Muscle layer of colon (tissue), 2 donors: ENCODE data around the gene RPS6KA4.
A peak's percentile ranks its signal among the peaks of the same experiment; 100 is the strongest.
"Not testable (repeated sequence)": the region's sequence is repeated elsewhere in the genome, so short reads cannot be mapped to it uniquely, and the experiment has no call there.

Experiments used
- H3K27ac ChIP-seq: one replicate; pipeline ENCODE4 v1.7.0; 2013; ENCODE audit warnings: low read depth, mild to moderate bottlenecking, low read length, moderate library complexity
- H3K27me3 ChIP-seq, 2 donors: one replicate each; pipeline ENCODE4 v1.7.0; 2013; ENCODE audit warnings: low read length in 2 of 2, mild to moderate bottlenecking in 2 of 2; ENCODE audit not compliant: insufficient read depth in 2 of 2, control insufficient read depth in 1 of 2
- H3K36me3 ChIP-seq: one replicate; pipeline ENCODE4 v1.7.0; 2013; ENCODE audit warnings: mild to moderate bottlenecking, low read length; ENCODE audit not compliant: insufficient read depth
- H3K4me1 ChIP-seq: one replicate; pipeline ENCODE4 v1.7.0; 2013; ENCODE audit warnings: mild to moderate bottlenecking, low read length; ENCODE audit not compliant: insufficient read depth
- H3K4me3 ChIP-seq, 2 donors: one replicate each; pipeline ENCODE4 v1.7.0; 2013; ENCODE audit warnings: low read length in 2 of 2, low read depth in 1 of 2, mild to moderate bottlenecking in 1 of 2, moderate library complexity in 1 of 2
- H3K9ac ChIP-seq: one replicate; pipeline ENCODE4 v1.7.0; 2013; ENCODE audit warnings: low read length
- H3K9me3 ChIP-seq: one replicate; pipeline ENCODE4 v1.7.0; 2013; ENCODE audit warnings: mild to moderate bottlenecking, low read length
- donor health status: abdominal sarcoma.
- donor health status: Adenocarcinoma of cecum.

Gene RPS6KA4

GRCh38 chr11:64407221-64407620 lies 48.3 kb downstream of the RPS6KA4 start:
- Histone ChIP-seq H3K27ac (no peak overlapping the region), H3K9me3 (no peaks in the 10 kb centered on the region), H3K9ac (no peak overlapping the region), H3K4me1 (peaks cover 26% of the 10 kb centered on the region), H3K36me3 (no peaks in the 10 kb centered on the region), H3K4me3 (no peak overlapping the region), H3K27me3 (no peaks in the 10 kb centered on the region)

GRCh38 chr11:64407630-64408029 lies 48.7 kb downstream of the RPS6KA4 start:
- Histone ChIP-seq H3K27ac (no peak overlapping the region), H3K9me3 (no peaks in the 10 kb centered on the region), H3K36me3 (no peaks in the 10 kb centered on the region), H3K4me3 (no peak overlapping the region), H3K9ac (no peak overlapping the region), H3K4me1 (peaks cover 26% of the 10 kb centered on the region), H3K27me3 (no peaks in the 10 kb centered on the region)

GRCh38 chr11:64409278-64409677 lies 50.3 kb downstream of the RPS6KA4 start:
- Histone ChIP-seq H3K27ac (no peak overlapping the region), H3K9me3 (no peaks in the 10 kb centered on the region), H3K9ac (no peak overlapping the region), H3K27me3 (no peaks in the 10 kb centered on the region), H3K36me3 (no peaks in the 10 kb centered on the region), H3K4me1 (peaks cover 26% of the 10 kb centered on the region), H3K4me3 (no peak overlapping the region)

GRCh38 chr11:64409707-64410403 lies 50.9 kb downstream of the RPS6KA4 start:
- H3K4me3 ChIP-seq, result peak overlapping the region in 1 of 2 donors; percentile 38
- H3K27ac ChIP-seq, result peak overlapping the region; percentile 50

GRCh38 chr11:64410404-64410734 lies 51.4 kb downstream of the RPS6KA4 start:
- Histone ChIP-seq H3K9ac (no peak overlapping the region), H3K4me1 (peaks cover 26% of the 10 kb centered on the region), H3K27ac (no peak overlapping the region), H3K27me3 (no peaks in the 10 kb centered on the region), H3K36me3 (no peaks in the 10 kb centered on the region), H3K9me3 (no peaks in the 10 kb centered on the region), H3K4me3 (peak overlapping the region in 1 of 2 donors; percentile 38)

More at GRCh38 chr11:64409707-64410403, 50.9 kb downstream of the RPS6KA4 start:
- H3K36me3 ChIP-seq, result no peaks in the 10 kb centered on the region
- peaks cover 26% of the 10 kb centered on the region for H3K4me1 ChIP-seq
- H3K27me3 ChIP-seq, result no peaks in the 10 kb centered on the region
- H3K9me3 ChIP-seq, result no peaks in the 10 kb centered on the region
- H3K9ac ChIP-seq, result no peak overlapping the region

- no peaks in the 10 kb centered on the region for H3K36me3 ChIP-seq
- no peaks in the 10 kb centered on the region for H3K9me3 ChIP-seq
- no peak overlapping the region for H3K9ac ChIP-seq
- no peaks in the 10 kb centered on the region for H3K27me3 ChIP-seq
- no peak overlapping the region for H3K27ac ChIP-seq
- no peak overlapping the region for H3K4me3 ChIP-seq
- H3K4me1 ChIP-seq, result peaks cover 15% of the 10 kb centered on the region
Observed at GRCh38 chr11:64413417-64413816, 54.5 kb downstream of the RPS6KA4 start.

- Histone ChIP-seq H3K27me3 (no peaks in the 10 kb centered on the region), H3K36me3 (no peaks in the 10 kb centered on the region), H3K9ac (no peak overlapping the region), H3K27ac (no peak overlapping the region), H3K4me3 (no peak overlapping the region), H3K4me1 (peaks cover 3% of the 10 kb centered on the region), H3K9me3 (no peaks in the 10 kb centered on the region)
Observed at GRCh38 chr11:64415286-64415685, 56.3 kb downstream of the RPS6KA4 start.

- no peaks in the 10 kb centered on the region for H3K4me1 ChIP-seq
- H3K9ac ChIP-seq, result no peak overlapping the region
- H3K27ac ChIP-seq, result no peak overlapping the region
- no peaks in the 10 kb centered on the region for H3K9me3 ChIP-seq
- no peaks in the 10 kb centered on the region for H3K27me3 ChIP-seq
- no peaks in the 10 kb centered on the region for H3K36me3 ChIP-seq
- H3K4me3 ChIP-seq, result no peak overlapping the region
Observed at GRCh38 chr11:64415996-64416728, 57.2 kb downstream of the RPS6KA4 start.

- not testable (repeated sequence) for H3K9me3 ChIP-seq, H3K36me3 ChIP-seq, H3K27ac ChIP-seq, H3K4me3 ChIP-seq, H3K9ac ChIP-seq, H3K4me1 ChIP-seq, H3K27me3 ChIP-seq
Observed at GRCh38 chr11:64418233-64418632, 59.3 kb downstream of the RPS6KA4 start.

GRCh38 chr11:64419257-64419790 lies 60.4 kb downstream of the RPS6KA4 start:
- Histone ChIP-seq H3K36me3 (no peaks in the 10 kb centered on the region), H3K9me3 (no peaks in the 10 kb centered on the region), H3K4me3 (no peak overlapping the region), H3K9ac (no peak overlapping the region), H3K4me1 (no peaks in the 10 kb centered on the region), H3K27ac (no peak overlapping the region), H3K27me3 (no peaks in the 10 kb centered on the region)

- Histone ChIP-seq H3K27ac (no peak overlapping the region), H3K27me3 (no peaks in the 10 kb centered on the region), H3K9ac (no peak overlapping the region), H3K4me1 (no peaks in the 10 kb centered on the region), H3K9me3 (no peaks in the 10 kb centered on the region), H3K4me3 (no peak overlapping the region), H3K36me3 (no peaks in the 10 kb centered on the region)
Observed at GRCh38 chr11:64419818-64420485, 61.0 kb downstream of the RPS6KA4 start.
